GM12891 (cell line): Measurements from ENCODE around the gene LRIG1.

ENCODE experiments used
- POLR2A ChIP-seq: IDR thresholded peaks from 2 replicates; pipeline ENCODE4 v1.6.1; 2011; ENCODE audit warnings: low read depth, low read length, control low read depth
- POLR2AphosphoS5 ChIP-seq: IDR thresholded peaks from 2 replicates; pipeline ENCODE4 v1.6.1; 2011; ENCODE audit warnings: low read depth, low read length, control low read depth
- SPI1 ChIP-seq: IDR thresholded peaks from 2 replicates; pipeline ENCODE4 v1.6.1; 2011; ENCODE audit warnings: low read depth, low read length, control low read depth

- no peak for TF ChIP-seq POLR2A
- TF ChIP-seq POLR2AphosphoS5: no peak
- TF ChIP-seq SPI1: no peak
These were observed 9.8 kb downstream of the LRIG1 start for GRCh38 chr3:66490984-66491383.
